ENCODE measurements around the gene NOL8.

Gene NOL8

GRCh38 chr9:92325269-92325990, at the start of gene NOL8, which contains the start of gene CENPP:
Gene NOL8 (minus strand): TSS chr9:92325350. CDS start chr9:92324161, 1,189 bp downstream.
Gene CENPP (plus strand): TSS chr9:92325953.
- DNase-seq (ENCODE audit: low spot score): peak; percentile 91
- peak; percentile 92 for FAIRE-seq

GRCh38 chr9:92373167-92373566, 48.0 kb upstream of the NOL8 start:
- FAIRE-seq (no peak), DNase-seq (ENCODE audit: low spot score) (no peak)

GRCh38 chr9:92369075-92369474, 43.9 kb upstream of the NOL8 start:
- no peak for DNase-seq (ENCODE audit: low spot score)

GRCh38 chr9:92360083-92360482, 34.9 kb upstream of the NOL8 start:
- DNase-seq (ENCODE audit: low spot score) (no peak), FAIRE-seq (no peak)

More at GRCh38 chr9:92369075-92369474, 43.9 kb upstream of the NOL8 start:
- no peak for FAIRE-seq

- no peak for FAIRE-seq
- DNase-seq (ENCODE audit: low spot score): no peak
Observed at GRCh38 chr9:92359394-92359995, 34.3 kb upstream of the NOL8 start.

- no peak for FAIRE-seq
Observed at GRCh38 chr9:92353051-92353450, 27.9 kb upstream of the NOL8 start.

GRCh38 chr9:92350740-92351133, 25.6 kb upstream of the NOL8 start:
- no peak for DNase-seq (ENCODE audit: low spot score)
- FAIRE-seq: no peak

More at GRCh38 chr9:92353051-92353450, 27.9 kb upstream of the NOL8 start:
- no peak for DNase-seq (ENCODE audit: low spot score)

GRCh38 chr9:92349771-92350739, 24.9 kb upstream of the NOL8 start:
- FAIRE-seq (no peak), DNase-seq (ENCODE audit: low spot score) (no peak)

- no peak for FAIRE-seq
Observed at GRCh38 chr9:92345582-92345981, 20.4 kb upstream of the NOL8 start.

GRCh38 chr9:92342825-92343488, 17.8 kb upstream of the NOL8 start:
- DNase-seq (ENCODE audit: low spot score): no peak
- no peak for FAIRE-seq

More at GRCh38 chr9:92345582-92345981, 20.4 kb upstream of the NOL8 start:
- DNase-seq (ENCODE audit: low spot score): no peak

GRCh38 chr9:92341578-92341977, 16.4 kb upstream of the NOL8 start:
- FAIRE-seq (no peak), DNase-seq (ENCODE audit: low spot score) (no peak)

GRCh38 chr9:92333282-92333634, 8.1 kb upstream of the NOL8 start:
- no peak for FAIRE-seq
- no peak for DNase-seq (ENCODE audit: low spot score)

GRCh38 chr9:92332577-92333281, 7.6 kb upstream of the NOL8 start:
- FAIRE-seq (no peak), DNase-seq (ENCODE audit: low spot score) (no peak)

GRCh38 chr9:92328225-92328624, 3.1 kb upstream of the NOL8 start:
- FAIRE-seq (no peak), DNase-seq (ENCODE audit: low spot score) (peak; percentile 9)

GRCh38 chr9:92327283-92327850, 2.2 kb upstream of the NOL8 start:
- FAIRE-seq (no peak), DNase-seq (ENCODE audit: low spot score) (no peak)

GRCh38 chr9:92325991-92326500, 896 bp upstream of the NOL8 start:
- FAIRE-seq: no peak
- DNase-seq (ENCODE audit: low spot score): no peak

GRCh38 chr9:92324889-92325268, 271 bp downstream of the NOL8 start:
- FAIRE-seq (no peak), DNase-seq (ENCODE audit: low spot score) (no peak)

GRCh38 chr9:92324431-92324830, 719 bp downstream of the NOL8 start:
- no peak for DNase-seq (ENCODE audit: low spot score)
- no peak for FAIRE-seq

GRCh38 chr9:92315456-92315855, 9.7 kb downstream of the NOL8 start:
- DNase-seq (ENCODE audit: low spot score): no peak

GRCh38 chr9:92313624-92314012, 11.5 kb downstream of the NOL8 start:
- no peak for FAIRE-seq
- no peak for DNase-seq (ENCODE audit: low spot score)

More at GRCh38 chr9:92315456-92315855, 9.7 kb downstream of the NOL8 start:
- no peak for FAIRE-seq
